Skeletal muscle tissue (tissue), 4 donors: ENCODE results near the gene ERO1A. TPM values are rescaled to one million over a fixed set of nuclear protein-coding genes. Genes with fewer than 3 reads are reported as not detected.

ENCODE experiments used
- H3K27ac ChIP-seq: one replicate; pipeline ENCODE4 v1.7.0; 2013; ENCODE audit warnings: mild to moderate bottlenecking, low read depth, low read length, inconsistent platforms
- H3K27me3 ChIP-seq, 3 donors: one replicate each; pipeline ENCODE4 v1.7.0; 2013; ENCODE audit warnings: low read length in 3 of 3; ENCODE audit not compliant: control insufficient read depth in 3 of 3, insufficient read depth in 3 of 3
- H3K36me3 ChIP-seq, 3 donors: one replicate each; pipeline ENCODE4 v1.7.0; 2013; ENCODE audit warnings: low read length in 3 of 3; ENCODE audit not compliant: control insufficient read depth in 3 of 3, insufficient read depth in 3 of 3
- H3K4me1 ChIP-seq, 3 donors: one replicate each; pipeline ENCODE4 v1.7.0; 2013; ENCODE audit warnings: low read length in 3 of 3, mild to moderate bottlenecking in 3 of 3; ENCODE audit not compliant: control insufficient read depth in 3 of 3, insufficient read depth in 3 of 3
- H3K4me3 ChIP-seq, 3 donors: one replicate each; pipeline ENCODE4 v1.7.0; 2013; ENCODE audit warnings: low read length in 3 of 3
- H3K9ac ChIP-seq, 3 donors: one replicate each; pipeline ENCODE4 v1.7.0; 2013; ENCODE audit warnings: low read length in 3 of 3, mild to moderate bottlenecking in 3 of 3, moderate library complexity in 2 of 3, low read depth in 1 of 3
- H3K9me3 ChIP-seq, 3 donors: one replicate each; pipeline ENCODE4 v1.7.0; 2013; ENCODE audit warnings: low read length in 3 of 3; ENCODE audit not compliant: control insufficient read depth in 3 of 3
- total RNA-seq: library from RNA; depleted of rRNA; stranded (reverse); fragments of >200 nt; gene quantifications from one replicate; pipeline ENCODE4 v1.2.3, GENCODE V29; 2014
- donor health status: Osteomylitis.

The ERO1A gene
- total RNA-seq, 1 donor from 2014 or later = 10.4 TPM

DNA sequence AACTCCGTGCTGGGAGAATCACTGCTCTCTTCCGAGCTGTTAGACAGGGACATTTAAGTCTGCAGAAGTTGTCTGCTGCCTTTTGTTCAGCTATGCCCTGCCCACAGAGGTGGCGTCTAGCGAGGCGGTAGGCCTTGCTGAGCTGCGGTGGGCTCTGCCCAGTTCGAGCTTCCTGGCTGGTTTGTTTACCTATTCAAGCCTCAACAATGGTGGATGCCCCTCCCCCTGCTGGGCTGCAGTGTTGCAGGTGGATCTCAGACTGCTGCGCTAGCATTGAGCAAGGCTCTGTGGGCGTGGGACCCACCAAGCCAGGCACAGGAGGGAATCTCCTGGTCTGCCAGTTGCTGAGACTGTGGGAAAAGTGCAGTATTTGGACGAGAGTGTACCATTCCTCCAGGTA is 99.0 kb downstream of the ERO1A start:
- H3K9me3 ChIP-seq = no peaks in the 10 kb centered on the region

DNA sequence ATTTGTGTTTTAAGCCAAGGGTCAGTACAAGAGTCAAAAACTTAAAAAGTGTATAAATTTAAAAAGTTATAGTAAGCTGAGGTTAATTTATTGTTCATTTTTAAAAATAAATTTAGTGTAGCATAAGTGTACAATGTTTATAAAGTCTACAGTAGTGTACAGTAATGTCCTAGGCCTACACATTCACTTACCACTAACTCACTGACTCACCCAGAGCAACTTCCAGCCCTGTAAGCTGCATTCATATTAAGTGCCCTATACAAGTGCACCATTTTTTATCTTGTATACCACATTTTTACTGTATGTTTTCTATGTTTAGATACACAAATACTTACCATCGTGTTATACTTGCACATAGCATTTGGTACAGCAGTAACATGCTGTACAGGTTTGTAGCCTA is 105.0 kb downstream of the ERO1A start:
- Histone ChIP-seq H3K27me3 (no peaks in the 10 kb centered on the region), H3K36me3 (no peaks in the 10 kb centered on the region), H3K9ac (no peak overlapping the region), H3K9me3 (no peaks in the 10 kb centered on the region), H3K4me1 (no peaks in the 10 kb centered on the region), H3K27ac (no peak overlapping the region), H3K4me3 (no peak overlapping the region)

More for the DNA sequence above, 99.0 kb downstream of the ERO1A start:
- no peaks in the 10 kb centered on the region for H3K27me3 ChIP-seq
- H3K36me3 ChIP-seq = no peaks in the 10 kb centered on the region
- no peaks in the 10 kb centered on the region for H3K4me1 ChIP-seq
- no peak overlapping the region for H3K27ac ChIP-seq
- H3K9ac ChIP-seq = no peak overlapping the region
- no peak overlapping the region for H3K4me3 ChIP-seq

Other genes with a start within 250 kb of the ERO1A start
- gene TXNDC16, start 143.1 kb downstream of the ERO1A start, total RNA-seq = 7.3 TPM
- gene GPR137C, start 142.7 kb downstream of the ERO1A start, total RNA-seq = 1.6 TPM
- gene PSMC6, start 11.6 kb upstream of the ERO1A start, total RNA-seq = 70.5 TPM
- gene STYX, start 34.6 kb upstream of the ERO1A start, total RNA-seq = 12.0 TPM
- gene GNPNAT1, start 96.0 kb upstream of the ERO1A start, total RNA-seq = 7.8 TPM